CD4-positive, alpha-beta T cell treated with Interleukin-1 beta for 1 hour (primary cell): ENCODE measurements around the gene COBL.

Experiments used
- DNase-seq, 2 donors: peaks; one replicate each; pipeline ENCODE4 v3.0.0-alpha.2; 2020 to 2022

The COBL gene

DNA sequence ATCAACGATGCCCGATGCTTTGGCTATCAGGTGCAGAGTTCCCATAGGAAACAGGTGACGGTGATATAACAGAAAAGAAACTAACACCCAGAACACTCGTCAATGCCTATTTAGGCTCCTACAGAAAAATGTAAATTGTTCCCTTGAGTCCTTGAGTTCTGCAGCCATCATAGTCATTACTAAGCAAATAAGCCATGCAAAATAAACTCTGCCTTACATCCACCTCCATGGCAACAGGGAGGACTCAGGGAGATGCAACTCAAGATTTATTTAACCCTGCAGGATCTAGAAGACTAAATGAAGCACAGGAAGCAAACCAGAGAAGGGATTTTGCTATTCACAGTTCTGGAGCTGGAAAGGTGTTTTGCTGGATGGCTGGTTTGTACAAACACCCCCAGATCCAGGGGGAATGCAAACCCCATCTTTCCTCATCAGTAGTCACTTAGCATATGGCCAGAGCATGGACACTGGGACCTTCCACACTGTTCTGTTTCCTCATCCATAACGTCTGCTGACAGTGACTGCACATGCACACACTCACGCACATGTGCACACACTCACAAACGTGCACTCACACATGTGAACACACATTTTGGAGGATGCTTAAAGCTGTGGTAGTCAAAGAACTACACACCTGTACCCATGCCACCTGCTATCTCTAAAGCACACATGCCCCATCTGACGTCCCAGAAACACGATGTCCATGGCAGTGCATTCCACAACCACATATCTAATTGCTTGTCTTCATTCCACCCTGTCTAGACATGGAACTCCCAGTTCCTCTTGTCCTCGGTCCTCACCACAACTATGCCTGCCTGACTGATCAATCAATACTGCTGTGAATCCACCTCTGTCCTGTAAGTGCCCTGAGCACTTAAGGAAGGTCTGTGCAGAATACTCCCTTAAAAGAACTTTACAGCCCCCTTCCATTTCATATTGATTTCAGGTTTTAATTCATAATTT lies 178.2 kb downstream of the COBL start:
- DNase-seq = no peak

DNA sequence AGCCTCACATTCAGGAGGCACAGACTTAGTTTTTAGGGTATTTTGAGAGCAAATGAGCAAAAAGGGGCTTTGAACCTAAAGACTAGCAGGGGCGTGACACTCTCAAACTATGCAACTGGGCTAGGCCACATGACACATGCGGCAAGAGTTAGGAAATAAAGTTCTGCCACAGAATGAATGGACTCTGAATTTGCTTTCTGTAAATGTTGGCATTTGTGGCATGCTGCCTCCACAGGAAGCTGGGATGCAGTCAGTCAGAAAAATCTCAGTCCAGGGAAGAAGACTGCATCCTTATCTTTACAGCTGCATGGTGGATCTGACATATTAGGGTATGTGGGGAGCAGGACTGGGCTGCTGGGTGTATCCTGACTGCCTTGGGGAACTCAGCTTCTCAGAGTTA lies 181.0 kb downstream of the COBL start:
- DNase-seq = no peak

DNA sequence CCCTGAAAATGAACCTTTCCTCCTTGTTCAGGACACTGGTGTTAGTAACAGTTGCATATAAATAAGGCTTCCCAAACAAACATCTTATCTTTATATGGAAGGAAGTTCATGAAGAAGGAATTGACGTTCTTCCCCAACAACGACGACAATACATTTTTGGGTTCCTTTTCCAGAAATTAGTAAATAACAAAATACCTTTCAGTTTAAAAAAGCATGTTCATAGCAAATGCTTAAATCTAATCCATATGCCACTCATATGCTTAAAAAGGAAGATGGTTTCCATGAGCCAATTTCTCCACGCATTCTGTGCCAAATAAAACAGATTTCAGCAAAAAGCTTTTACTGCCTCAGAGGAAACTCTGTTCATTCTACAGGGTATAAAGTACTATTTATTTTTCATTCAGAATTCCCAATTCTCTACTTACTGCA lies 182.6 kb downstream of the COBL start:
- DNase-seq = no peak

DNA sequence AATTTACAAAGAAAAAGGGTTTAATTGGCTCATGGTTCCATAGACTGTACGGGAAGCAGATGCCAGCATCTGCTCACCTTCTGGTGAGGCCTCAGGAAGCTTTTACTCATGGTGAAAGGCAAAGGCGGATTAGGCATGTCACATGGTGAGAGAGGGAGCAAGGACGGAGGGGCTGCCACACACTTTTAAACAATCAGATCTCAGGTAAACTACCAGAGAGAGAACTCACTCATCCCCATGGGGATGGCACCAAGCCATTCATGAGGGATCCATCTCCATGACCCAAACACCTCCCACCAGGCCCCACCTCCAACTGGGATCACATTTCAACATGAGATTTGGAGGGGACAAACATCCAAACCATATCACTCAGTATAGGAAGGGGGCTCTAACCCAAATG lies 183.9 kb downstream of the COBL start:
- DNase-seq = no peak

DNA sequence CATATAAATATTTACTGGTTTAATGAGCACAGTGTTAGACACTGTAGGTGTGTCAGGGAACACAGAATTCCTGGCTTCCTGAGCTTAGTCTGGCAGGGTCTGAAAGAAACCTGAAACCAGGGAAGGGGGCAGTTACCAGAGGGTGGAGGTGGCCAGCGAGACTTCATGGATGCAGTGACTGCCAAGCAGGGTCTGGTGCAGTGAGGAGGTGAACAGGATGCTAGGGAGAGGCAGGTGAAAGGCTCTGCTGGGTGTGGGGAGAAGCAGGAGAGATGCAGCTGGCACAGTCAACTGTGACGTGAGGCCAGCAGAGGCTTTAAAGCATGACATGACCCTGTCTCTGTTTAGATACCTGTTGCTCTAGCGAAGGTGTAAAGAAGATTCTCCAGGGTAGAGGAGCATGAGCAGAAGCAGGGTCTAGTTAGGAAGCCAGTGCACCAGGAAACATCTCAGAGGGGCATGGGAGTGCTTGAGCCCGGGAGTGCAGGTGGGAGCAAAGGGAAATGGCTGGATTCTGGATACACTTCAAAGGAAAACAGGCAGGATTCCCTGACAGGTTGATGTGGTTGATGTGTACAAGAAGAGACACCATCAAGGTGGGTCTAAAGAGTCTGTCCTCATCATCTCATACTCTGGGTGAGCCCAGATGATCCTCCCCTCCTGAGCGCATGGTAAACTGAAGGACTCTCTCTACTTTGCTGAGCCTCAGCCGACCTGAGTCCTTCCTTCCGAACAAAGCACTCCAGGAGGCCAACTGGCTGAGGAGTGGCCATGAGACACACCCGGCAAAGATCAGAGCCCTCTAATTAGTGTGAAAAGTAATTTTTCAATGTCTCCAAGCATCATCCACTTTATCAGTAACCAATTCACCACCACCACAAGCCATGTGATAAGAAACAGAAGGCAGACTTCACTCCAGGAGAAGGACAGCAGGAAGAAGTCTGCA lies 186.8 kb downstream of the COBL start:
- no peak for DNase-seq

DNA sequence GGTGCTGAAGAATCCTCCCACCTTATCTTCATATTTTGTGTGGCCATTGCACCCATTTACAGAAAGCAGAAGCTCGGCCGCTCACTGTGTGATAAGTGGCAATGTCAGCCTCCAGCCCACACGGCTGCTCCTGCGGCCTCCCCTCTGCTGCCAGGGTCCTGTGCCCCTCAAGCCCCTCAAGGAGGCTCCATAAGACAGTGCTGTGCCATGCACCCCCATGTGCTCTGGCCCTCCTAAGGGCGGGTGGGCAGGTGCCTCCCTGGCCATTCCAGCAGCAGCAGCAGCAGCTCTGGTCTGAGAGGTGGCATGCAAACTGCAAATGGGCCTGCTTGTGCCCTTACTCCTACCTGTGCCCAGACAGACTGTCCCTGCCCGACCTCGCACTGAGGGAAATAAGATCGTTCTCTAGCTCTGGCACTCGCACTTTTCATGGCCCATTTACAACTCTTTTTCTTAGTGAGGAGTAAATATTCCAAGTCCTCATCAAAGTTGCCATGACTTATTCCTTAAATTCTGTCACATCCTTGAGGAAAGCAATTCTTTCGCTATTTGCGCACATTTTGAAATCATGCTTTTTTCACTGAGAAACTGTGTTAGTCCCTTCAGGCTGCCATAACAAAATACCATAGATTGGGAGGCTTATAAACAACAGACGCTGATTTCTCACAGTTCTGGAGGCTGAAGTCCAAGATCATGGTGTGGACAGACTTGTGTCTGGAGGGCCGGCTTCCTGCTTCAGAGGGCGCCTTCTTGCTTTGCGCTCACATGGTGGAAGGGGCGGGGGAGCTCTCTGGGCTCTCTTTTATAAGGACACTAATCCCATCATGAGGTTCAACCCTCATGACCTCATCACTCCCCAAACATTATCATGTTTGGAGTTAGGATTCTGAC lies 187.8 kb downstream of the COBL start:
- no peak for DNase-seq

DNA sequence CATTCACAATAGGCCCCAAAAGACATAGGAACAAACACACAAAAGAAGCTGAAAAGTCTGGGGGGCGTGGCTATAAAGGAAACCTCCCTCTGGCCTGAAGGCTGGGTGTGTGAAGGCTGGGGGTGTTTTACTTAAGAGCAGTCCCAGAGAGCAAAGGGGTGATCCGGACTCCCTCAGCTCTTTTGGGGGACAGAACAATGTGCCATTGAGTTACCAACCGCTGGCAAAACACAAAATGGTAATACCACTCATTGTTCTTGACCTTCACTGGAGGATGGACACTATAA lies 189.0 kb downstream of the COBL start:
- no peak for DNase-seq

DNA sequence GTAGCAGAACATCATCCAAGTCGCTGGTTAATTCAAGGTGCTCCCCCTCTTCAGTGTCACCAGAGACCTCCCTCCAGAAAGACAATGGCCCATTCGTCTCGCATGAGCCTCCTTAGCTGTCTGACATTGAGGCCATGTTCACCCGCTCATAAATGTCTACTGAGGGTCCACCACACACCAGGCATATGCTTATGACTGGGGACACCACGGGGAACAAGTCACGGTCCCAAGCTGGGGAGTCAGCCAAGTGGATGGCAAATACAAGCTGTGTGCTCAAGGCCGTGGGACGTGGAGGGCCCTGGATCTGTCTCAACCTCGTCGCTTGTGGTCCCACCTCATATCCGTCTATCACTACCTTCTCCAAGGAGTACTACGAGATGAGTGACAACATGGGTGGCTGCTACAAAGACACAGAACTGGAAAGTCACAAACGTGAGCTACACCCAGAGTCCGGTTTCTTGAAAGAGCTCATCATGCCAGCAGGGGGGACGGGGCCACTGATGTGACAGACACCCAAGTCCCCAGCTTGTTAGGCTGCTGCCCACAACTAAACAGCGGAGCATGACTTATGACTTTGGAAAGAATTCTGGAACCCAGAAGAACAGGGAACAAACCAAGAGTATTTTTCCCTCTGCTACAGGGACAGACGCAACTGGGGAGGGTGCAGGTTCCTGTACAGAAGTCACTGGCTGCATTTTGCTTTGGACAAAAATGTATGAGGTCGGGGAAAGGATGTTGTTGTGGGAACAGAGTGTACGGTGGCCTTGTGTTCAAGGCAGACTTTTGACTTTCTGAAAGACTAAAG lies 189.6 kb downstream of the COBL start:
- DNase-seq = no peak

DNA sequence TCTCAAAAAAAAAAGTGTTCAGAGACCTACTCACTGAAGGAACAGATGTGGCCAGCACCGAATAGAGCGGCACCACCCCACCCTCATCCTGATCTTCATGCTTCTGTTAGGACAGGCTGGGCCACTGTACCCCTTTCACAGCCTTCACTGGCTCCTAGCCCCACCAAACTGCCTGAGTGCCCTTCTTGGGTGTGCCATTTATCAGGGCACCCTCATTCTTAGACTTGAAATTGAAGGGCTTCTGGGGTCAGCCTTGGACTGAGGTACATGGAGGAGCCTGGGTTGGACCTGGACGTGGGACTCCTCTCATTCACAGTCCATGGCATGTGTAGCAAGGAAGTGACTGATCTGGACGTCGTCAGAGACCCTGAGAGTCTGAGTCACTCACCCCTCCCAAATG lies 190.3 kb downstream of the COBL start:
- DNase-seq = no peak

DNA sequence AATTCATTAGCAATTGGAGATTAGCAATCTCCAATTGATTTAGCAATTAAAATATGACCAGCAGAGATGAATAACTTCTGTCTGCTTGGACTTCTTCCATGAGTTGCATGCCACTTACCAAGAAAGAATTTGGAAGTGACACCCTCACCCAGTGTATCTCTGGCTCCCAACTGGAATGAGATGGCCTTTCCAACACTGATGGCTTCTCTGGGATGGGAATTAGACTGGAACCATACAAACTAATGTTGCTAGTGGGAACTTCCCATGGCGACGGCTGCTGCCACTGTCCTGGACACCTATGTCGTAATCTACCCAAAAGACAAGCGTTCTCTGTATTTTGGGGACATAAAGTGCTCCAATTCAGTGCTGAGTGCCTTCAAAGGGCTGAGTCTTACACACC lies 192.3 kb downstream of the COBL start:
- no peak for DNase-seq

DNA sequence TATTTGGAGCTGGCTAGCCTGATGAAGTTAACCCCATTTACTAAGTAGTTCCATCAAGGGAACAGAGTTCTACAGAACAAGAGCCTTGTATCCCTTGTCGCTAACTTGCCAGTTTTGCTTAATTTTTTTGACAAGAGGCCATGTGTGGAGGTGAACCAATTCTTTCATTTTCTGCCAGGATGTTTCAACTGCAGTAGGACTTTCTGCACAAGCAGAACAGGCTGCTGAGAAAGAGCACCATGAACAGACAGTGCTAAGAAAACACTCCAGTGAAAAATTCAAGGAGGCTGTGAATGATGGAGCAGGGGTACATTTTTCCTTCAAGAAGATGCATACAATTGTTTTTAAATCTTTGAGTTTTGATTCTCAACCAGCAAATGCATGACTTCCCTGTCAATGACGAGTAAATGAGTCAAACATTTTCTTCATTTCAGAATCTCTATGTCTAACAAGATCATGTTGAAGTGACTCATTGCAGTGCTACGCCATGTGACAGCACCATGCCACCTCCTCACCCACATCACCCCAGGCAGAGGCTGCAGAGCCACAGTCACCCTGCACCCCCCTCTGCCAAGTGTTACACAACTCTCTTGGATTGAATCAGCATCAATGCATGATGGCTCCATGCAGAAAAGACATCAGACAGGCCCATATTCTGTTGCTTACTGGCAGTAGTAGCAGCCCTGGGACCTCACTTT lies 193.1 kb downstream of the COBL start:
- DNase-seq = peak in 1 of 2 donors; percentile 4

DNA sequence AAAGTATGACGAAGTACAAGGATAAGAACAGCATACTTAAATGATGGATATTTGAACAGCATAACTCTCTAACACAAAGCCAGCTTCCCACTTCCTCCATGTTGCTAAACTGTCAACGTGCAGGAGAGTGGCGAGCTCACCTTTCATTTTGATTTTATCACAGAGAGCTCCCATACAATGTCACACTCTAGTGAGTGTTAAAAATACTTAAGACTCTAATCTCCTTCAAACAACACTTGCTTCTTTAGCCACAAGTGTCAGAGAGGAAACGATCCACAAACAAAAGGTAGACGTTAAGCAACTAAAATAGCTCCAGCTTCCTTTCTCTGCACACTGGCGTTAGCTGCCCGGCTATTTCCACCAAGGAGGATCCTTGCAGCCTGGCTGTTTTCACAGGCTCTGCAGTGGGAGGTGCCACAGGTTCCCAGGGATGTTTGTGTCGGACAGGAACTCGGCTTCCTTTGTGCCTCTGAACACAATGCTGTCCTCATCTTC lies 194.6 kb downstream of the COBL start:
- DNase-seq = no peak

DNA sequence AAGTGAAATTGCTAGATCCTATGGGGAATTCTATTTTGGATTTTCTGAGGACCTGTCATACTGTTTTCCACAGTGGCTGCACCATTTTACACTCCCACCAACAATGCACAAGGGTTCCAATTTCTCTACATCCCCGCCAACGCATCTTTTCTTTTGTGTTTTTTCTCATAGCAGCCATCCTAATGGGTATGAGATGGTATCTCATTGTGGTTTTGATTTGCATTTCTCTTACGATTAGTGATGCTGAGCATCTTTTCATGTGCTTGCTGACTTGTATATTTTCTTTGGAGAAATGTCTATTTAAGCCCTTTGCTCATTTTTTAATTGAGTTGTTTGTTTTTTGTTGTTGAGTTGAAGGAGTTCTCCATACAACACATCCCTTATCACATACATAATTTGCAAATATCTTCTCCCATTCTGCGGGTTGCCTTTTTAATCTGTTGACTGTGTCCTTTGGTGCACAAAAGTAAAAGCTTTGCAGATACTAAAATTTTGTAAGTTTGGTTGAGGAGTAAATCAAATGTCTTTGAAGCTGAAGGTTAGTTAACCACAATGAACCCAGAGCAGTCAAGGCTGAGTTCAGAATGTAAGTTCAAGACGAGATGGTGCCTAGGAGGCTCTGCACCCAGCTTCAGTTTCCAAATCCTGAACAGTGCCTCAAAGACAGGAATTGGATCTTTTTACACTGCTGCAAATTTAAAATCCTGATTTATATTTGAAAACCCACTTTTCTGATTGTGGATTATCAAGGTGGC lies 195.4 kb downstream of the COBL start:
- DNase-seq = no peak

DNA sequence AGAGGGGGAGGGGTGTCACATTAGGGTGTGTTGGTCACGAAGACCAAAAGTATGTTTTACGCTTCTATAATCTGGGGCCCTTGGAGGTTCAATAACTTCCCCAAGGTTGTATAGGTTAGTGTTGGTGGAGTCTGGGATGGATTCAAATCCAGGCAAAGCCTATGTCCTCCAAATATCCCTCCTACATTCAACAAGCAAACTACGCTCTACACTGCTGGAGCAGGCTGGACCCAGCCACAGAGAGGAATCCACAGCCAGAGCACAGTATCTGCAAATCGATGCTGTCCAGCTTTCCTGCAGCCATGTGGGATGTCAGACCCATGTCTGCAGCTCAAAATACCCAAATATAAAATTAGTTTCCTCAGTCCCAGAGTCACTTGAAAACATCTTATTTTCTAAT lies 198.0 kb downstream of the COBL start:
- DNase-seq = no peak

DNA sequence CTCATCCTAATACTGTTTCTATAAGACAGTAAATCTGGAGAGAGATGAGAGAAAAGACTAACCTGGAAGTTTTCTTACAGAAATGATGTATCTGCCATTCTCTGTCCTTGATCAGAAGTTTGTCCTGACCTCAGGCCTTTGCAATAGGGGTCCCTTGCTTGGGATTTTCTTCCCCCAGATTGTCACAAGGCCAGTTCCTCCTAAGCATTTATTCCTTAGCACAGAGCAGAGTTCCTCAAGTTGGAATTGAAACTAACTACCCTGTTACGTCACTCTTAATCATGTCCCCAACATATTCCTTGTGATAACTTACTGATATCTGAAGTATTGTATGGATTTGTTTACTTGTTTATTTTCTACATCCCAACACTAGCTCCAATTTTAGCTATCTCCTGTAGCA lies 202.1 kb downstream of the COBL start:
- DNase-seq = no peak

DNA sequence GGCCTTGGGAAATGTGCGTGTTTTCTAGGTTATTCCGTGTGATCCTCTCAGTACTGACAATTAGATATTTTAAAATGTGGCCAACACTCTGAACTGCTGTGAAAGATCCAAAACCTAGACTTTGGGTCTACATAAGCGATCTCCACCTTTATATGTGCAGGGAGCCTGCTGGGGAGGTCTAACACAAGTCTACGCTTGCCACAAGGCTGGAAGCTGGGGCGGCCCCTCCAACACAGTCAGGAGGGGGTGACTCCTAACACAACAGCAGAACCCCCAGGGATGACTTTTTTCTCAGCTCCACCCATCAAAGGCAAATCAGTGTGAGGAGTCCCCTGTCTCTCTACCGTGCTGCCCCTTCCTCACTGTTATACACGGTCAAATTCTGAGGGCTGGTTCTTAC lies 202.6 kb downstream of the COBL start:
- DNase-seq = no peak

DNA sequence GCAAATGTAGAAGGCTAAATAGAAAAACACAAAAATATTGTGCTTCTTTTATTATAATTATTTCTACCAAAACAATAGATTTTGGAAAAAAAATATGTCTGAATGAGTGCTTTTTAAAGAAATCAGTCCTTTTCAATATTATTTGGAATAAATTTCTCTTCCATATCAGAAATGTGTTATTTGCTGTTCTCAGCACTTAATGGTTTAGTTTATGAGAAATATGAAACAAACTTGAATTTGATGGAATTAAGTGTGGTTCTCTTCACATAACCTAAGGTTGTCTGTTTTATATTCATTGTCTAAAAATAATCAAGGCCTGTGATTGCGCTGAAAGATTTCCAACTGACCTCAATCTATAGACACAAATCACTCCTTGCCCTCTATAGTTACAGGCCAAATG lies 203.0 kb downstream of the COBL start:
- no peak for DNase-seq

DNA sequence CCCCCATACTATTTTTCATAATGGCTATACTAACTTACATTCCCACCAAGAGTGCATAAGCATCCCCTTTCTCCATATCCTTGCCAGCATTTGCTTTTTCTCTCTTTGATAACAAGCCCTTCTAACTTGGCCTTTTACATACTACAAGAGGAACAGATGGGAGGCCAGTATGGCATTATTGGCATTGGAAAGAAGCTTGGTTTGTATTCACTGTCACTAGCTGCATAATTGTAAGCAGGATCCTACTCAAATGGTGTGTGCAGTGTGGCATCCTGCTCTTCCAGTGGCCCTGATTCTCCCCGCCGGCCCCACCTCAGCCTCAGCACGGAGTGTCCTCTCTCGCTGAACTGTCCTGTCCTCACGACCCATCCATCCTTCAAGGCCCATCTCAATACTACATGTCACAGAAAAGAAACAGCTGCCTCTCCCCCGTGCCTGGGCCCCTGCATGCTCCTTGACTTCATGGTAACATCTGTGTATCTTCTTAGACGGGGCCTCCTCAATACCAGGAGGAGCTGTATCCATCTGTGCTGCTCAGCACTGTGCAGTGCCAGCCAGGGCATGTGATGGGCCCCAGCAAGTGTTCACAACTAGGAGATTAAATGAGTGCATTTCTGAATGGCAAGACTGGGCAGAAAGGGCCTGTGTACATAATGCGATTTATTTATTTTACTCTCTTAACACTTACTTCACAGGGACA lies 205.2 kb downstream of the COBL start:
- DNase-seq = no peak

DNA sequence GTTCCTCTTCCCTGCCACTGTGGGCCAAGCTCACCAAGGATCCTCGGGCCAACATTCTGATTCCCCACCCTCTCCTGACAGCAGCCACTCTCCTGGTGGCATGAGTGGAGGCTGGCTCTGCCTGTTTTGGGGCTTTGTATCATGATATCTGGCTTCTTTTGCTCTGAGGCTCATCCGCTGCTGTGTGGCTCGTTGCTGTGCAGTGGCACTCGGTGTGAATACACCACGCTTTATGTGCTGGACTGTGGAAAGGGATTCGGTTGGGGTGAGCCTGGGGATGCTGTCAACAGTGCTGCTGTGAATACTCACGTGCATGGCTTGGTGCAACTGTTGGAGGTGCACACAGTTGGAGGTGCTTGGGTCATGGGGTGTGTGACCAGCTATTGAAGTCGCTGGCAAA lies 208.5 kb downstream of the COBL start:
- no peak for DNase-seq

DNA sequence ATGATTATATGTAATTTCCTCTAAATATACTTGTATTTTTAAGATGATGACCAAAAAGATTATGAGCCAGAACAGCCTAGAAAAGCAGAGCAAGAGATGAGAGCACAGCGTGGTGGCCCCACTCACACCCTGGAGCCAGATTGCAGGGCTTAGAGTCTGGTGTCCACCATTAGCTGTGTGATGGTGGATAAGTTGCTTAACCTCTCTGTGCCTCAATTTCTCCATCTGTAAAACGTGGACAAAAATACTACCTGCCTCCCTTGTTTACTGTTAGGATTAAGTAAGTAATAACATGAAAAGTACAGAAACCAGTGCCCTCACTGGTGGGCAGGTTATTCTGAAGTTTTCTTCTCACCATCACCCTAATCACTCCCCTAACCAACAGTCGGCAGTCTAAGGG lies 212.3 kb downstream of the COBL start:
- DNase-seq = no peak
